Thymus (tissue), 11 donors: Measurements from ENCODE around the gene PML. TPM values are rescaled to one million over a fixed set of nuclear protein-coding genes. Genes with fewer than 3 reads are reported as not detected.

ENCODE experiments used
- DNase-seq, 9 donors: peaks; one replicate each; pipeline ENCODE4 v3.0.0-alpha.2; 2013; ENCODE audit warnings: low spot score in 9 of 9, low read depth in 6 of 9, missing footprints in 1 of 9
- H3K27ac ChIP-seq, 2 donors: one replicate each; pipeline ENCODE4 v1.5.1; 2013; ENCODE audit warnings: control low read depth in 1 of 2, low read depth in 1 of 2, low read length in 1 of 2, mild to moderate bottlenecking in 1 of 2, moderate library complexity in 1 of 2
- H3K27me3 ChIP-seq, 2 donors: one replicate each; pipeline ENCODE4 v1.5.1; 2013; ENCODE audit warnings: low read length in 1 of 2; ENCODE audit not compliant: control insufficient read depth in 2 of 2, insufficient read depth in 1 of 2
- H3K36me3 ChIP-seq, 2 donors: one replicate each; pipeline ENCODE4 v1.5.1; 2013; ENCODE audit warnings: low read length in 1 of 2, mild to moderate bottlenecking in 1 of 2, moderate library complexity in 1 of 2; ENCODE audit not compliant: control insufficient read depth in 2 of 2, insufficient read depth in 2 of 2
- H3K4me1 ChIP-seq, 2 donors: one replicate each; pipeline ENCODE4 v1.5.1; 2013; ENCODE audit warnings: low read length in 2 of 2; ENCODE audit not compliant: control insufficient read depth in 2 of 2, insufficient read depth in 2 of 2
- H3K4me3 ChIP-seq, 2 donors: one replicate each; pipeline ENCODE4 v1.5.1; 2013; ENCODE audit warnings: low read length in 2 of 2, control low read depth in 1 of 2, mild to moderate bottlenecking in 1 of 2
- H3K9me3 ChIP-seq, 2 donors: one replicate each; pipeline ENCODE4 v1.5.1; 2013; ENCODE audit warnings: low read length in 1 of 2, mild to moderate bottlenecking in 1 of 2; ENCODE audit not compliant: control insufficient read depth in 2 of 2, insufficient read depth in 1 of 2
- WGBS: extraction: QIAGEN DNeasy Blood & Tissue Kit; methylation state at CpG from one replicate; pipeline ENCODE4 v1.1.7; 2013; 5-methylcytosine and 5-hydroxymethylcytosine counted together
- polyA plus RNA-seq: library from polyadenylated mRNA; stranded (reverse); fragments of 200-250 nt; gene quantifications from one replicate; pipeline ENCODE4 v1.2.3, GENCODE V29; 2013
- total RNA-seq: library from RNA; stranded (reverse); fragments of 120-200 nt; gene quantifications from one replicate; pipeline ENCODE4 v1.2.4, GENCODE V29; 2013
- donor health status: healthy.

The PML gene
- total and polyA plus RNA-seq, 2 donors: 13.0 to 35.7 TPM

GRCh38 chr15:74028646-74029045, 34.1 kb downstream of the PML start:
- WGBS: 98% methylated on average over 3 of the region's 3 CpGs
- DNase-seq: no peak
- no peaks in the 10 kb centered on the region for H3K27me3 ChIP-seq
- H3K4me1 ChIP-seq: no peaks in the 10 kb centered on the region
- H3K27ac ChIP-seq: no peak overlapping the region
- no peaks in the 10 kb centered on the region for H3K9me3 ChIP-seq
- peaks cover 56 to 64% of the 10 kb centered on the region in 2 donors for H3K36me3 ChIP-seq
- H3K4me3 ChIP-seq: no peak overlapping the region

- Histone ChIP-seq H3K4me3 (no peak overlapping the region), H3K9me3 (no peaks in the 10 kb centered on the region), H3K27ac (no peak overlapping the region), H3K36me3 (peaks cover 56 to 67% of the 10 kb centered on the region in 2 donors), H3K4me1 (peaks cover 0 to 1% of the 10 kb centered on the region in 2 donors), H3K27me3 (no peaks in the 10 kb centered on the region)
- no peak for DNase-seq
- WGBS: 98% methylated on average over 6 of the region's 6 CpGs
Observed at GRCh38 chr15:74032046-74032445, 37.5 kb downstream of the PML start.

GRCh38 chr15:74032606-74033561, 38.4 kb downstream of the PML start:
- Histone ChIP-seq H3K4me1 (peaks cover 0 to 4% of the 10 kb centered on the region in 2 donors), H3K27ac (no peak overlapping the region), H3K27me3 (no peaks in the 10 kb centered on the region), H3K4me3 (no peak overlapping the region), H3K9me3 (no peaks in the 10 kb centered on the region), H3K36me3 (peaks cover 48 to 67% of the 10 kb centered on the region in 2 donors)
- DNase-seq: no peak
- WGBS: 86% methylated on average over 16 of the region's 16 CpGs

- Histone ChIP-seq H3K27ac (no peak overlapping the region), H3K27me3 (no peaks in the 10 kb centered on the region), H3K9me3 (no peaks in the 10 kb centered on the region), H3K36me3 (peaks cover 38 to 65% of the 10 kb centered on the region in 2 donors), H3K4me3 (no peak overlapping the region), H3K4me1 (peaks cover 0 to 4% of the 10 kb centered on the region in 2 donors)
- 99% methylated on average over 10 of the region's 10 CpGs for WGBS
- DNase-seq: no peak
Observed at GRCh38 chr15:74034206-74034755, 39.8 kb downstream of the PML start.

GRCh38 chr15:74035121-74036017, 40.9 kb downstream of the PML start:
- no peak overlapping the region for H3K27ac ChIP-seq
- H3K36me3 ChIP-seq: peaks cover 38 to 56% of the 10 kb centered on the region in 2 donors
- 98% methylated on average over 28 of the region's 28 CpGs for WGBS
- H3K27me3 ChIP-seq: no peaks in the 10 kb centered on the region
- H3K4me1 ChIP-seq: peaks cover 0 to 4% of the 10 kb centered on the region in 2 donors
- no peak overlapping the region for H3K4me3 ChIP-seq
- no peaks in the 10 kb centered on the region for H3K9me3 ChIP-seq
- no peak for DNase-seq

GRCh38 chr15:74036271-74037170, 42.0 kb downstream of the PML start:
- no peaks in the 10 kb centered on the region for H3K27me3 ChIP-seq
- no peaks in the 10 kb centered on the region for H3K9me3 ChIP-seq
- H3K4me3 ChIP-seq: no peak overlapping the region
- WGBS: 97% methylated on average over 21 of the region's 21 CpGs
- H3K36me3 ChIP-seq: peaks cover 38 to 56% of the 10 kb centered on the region in 2 donors
- no peak overlapping the region for H3K27ac ChIP-seq
- DNase-seq: no peak
- H3K4me1 ChIP-seq: peaks cover 0 to 4% of the 10 kb centered on the region in 2 donors

GRCh38 chr15:74037171-74038117, 42.9 kb downstream of the PML start:
- 96% methylated on average over 21 of the region's 21 CpGs for WGBS
- Histone ChIP-seq H3K27ac (no peak overlapping the region), H3K9me3 (no peaks in the 10 kb centered on the region), H3K27me3 (no peaks in the 10 kb centered on the region), H3K4me1 (peaks cover 0 to 4% of the 10 kb centered on the region in 2 donors), H3K4me3 (no peak overlapping the region), H3K36me3 (peaks cover 35 to 54% of the 10 kb centered on the region in 2 donors)
- DNase-seq: no peak
